DND-41 (cell line): ENCODE results near the gene VPS35L.

Experiments used
- ATAC-seq: fragments of 200-7000 bp; cut with Tn5 transposase; 3 replicates; pipeline ENCODE4 v1.9.1; 2021; ENCODE audit warnings: low read depth; ENCODE audit not compliant: insufficient read depth
- DNase-seq: peaks from one replicate; pipeline ENCODE4 v3.0.0-alpha.2; 2020
- H2AFZ ChIP-seq: 2 replicates; pipeline ENCODE4 v1.6.0; 2012; ENCODE audit warnings: low read depth, low read length
- H3K27ac ChIP-seq: 2 replicates; pipeline ENCODE4 v1.5.1; 2012; ENCODE audit warnings: low read length, inconsistent platforms
- H3K27me3 ChIP-seq: fragments of 200-600 bp; sonication (generic); 2 replicates; pipeline ENCODE4 v1.6.0; 2012; ENCODE audit warnings: low read length, mild to moderate bottlenecking, inconsistent platforms; ENCODE audit not compliant: insufficient read depth, poor library complexity
- H3K36me3 ChIP-seq: 2 replicates; pipeline ENCODE4 v1.5.1; 2012; ENCODE audit warnings: low read length, inconsistent platforms; ENCODE audit not compliant: insufficient read depth
- H3K4me1 ChIP-seq: 2 replicates; pipeline ENCODE4 v1.5.1; 2012; ENCODE audit warnings: mild to moderate bottlenecking, low read length; ENCODE audit not compliant: insufficient read depth
- H3K4me2 ChIP-seq: 2 replicates; pipeline ENCODE4 v1.6.0; 2012; ENCODE audit warnings: mild to moderate bottlenecking, moderate library complexity, low read length, inconsistent platforms; ENCODE audit not compliant: insufficient read depth
- H3K4me3 ChIP-seq, 2 experiments: fragments of 200-600 bp in 1 of 2; shearing (Covaris generic) in 1 of 2; 2 replicates each; pipeline ENCODE4 v1.5.1; 2012 to 2016; ENCODE audit warnings: inconsistent platforms in 2 of 2, low read length in 2 of 2, mild to moderate bottlenecking in 2 of 2, low read depth in 1 of 2, moderate library complexity in 1 of 2
- H3K79me2 ChIP-seq: 2 replicates; pipeline ENCODE4 v1.6.0; 2012; ENCODE audit warnings: low read length, inconsistent platforms; ENCODE audit not compliant: insufficient read depth
- H3K9ac ChIP-seq: 2 replicates; pipeline ENCODE4 v1.6.0; 2012; ENCODE audit warnings: low read depth, mild to moderate bottlenecking, inconsistent platforms, low read length, moderate library complexity
- H3K9me3 ChIP-seq: 2 replicates; pipeline ENCODE4 v1.5.1; 2012; ENCODE audit warnings: low read length, moderate library complexity, mild to moderate bottlenecking, inconsistent platforms; ENCODE audit not compliant: insufficient read depth, severe bottlenecking
- H4K20me1 ChIP-seq: 2 replicates; pipeline ENCODE4 v1.6.0; 2012; ENCODE audit warnings: low read length; ENCODE audit not compliant: insufficient read depth
- CTCF ChIP-seq: IDR thresholded peaks from 2 replicates; pipeline ENCODE4 v1.5.1; 2012; ENCODE audit warnings: borderline replicate concordance, low read length, moderate library complexity, mild to moderate bottlenecking; ENCODE audit not compliant: poor library complexity, severe bottlenecking; ENCODE audit errors: extremely low read depth
- EZH2 ChIP-seq: IDR thresholded peaks from 3 replicates; pipeline ENCODE4 v1.6.1; 2012; ENCODE audit warnings: borderline replicate concordance, low read depth, mild to moderate bottlenecking, moderate library complexity, low read length, inconsistent platforms; ENCODE audit not compliant: severe bottlenecking

VPS35L gene

GRCh38 chr16:19691161-19691711 is 135.7 kb downstream of the VPS35L start:
- no peak for ATAC-seq
- Histone ChIP-seq H3K4me2 (no peak overlapping the region), H3K4me3 (no peak overlapping the region)

DNA sequence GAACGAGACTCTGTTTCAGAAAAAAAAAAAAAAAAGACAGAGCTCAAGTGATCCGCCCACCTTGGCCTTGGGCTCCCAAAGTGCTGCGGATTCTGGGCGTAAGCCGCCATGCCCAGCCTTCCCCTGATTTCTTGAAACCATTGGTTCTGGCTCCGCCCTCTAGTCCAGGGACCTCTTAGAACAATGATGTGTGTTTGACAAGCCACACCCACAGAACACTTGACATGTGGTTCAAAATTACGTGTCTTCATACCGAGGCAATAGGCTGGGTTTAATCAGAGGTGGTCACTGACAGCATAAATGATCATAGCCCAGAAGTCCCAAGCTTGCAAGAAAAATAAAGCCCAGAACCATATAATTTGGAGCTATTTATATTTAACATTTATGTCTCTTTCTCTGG is 139.5 kb downstream of the VPS35L start:
- peaks cover 38% of the 10 kb centered on the region for H4K20me1 ChIP-seq
- H3K9me3 ChIP-seq: no peaks in the 10 kb centered on the region
- peaks cover 56% of the 10 kb centered on the region for H3K36me3 ChIP-seq
- peaks cover 25% of the 10 kb centered on the region for H3K4me1 ChIP-seq
- ATAC-seq: no peak
- DNase-seq: no peak
- no peak overlapping the region for H3K27ac ChIP-seq
- no peak overlapping the region for H3K4me3 ChIP-seq
- H3K79me2 ChIP-seq: peaks cover 2% of the 10 kb centered on the region; the same call in 1 of the 2 replicates
- no peak overlapping the region for H2AFZ ChIP-seq
- TF ChIP-seq CTCF: no peak
- no peak for TF ChIP-seq EZH2
- no peak overlapping the region for H3K9ac ChIP-seq
- no peak overlapping the region for H3K4me2 ChIP-seq
- H3K27me3 ChIP-seq: no peaks in the 10 kb centered on the region

More at GRCh38 chr16:19691161-19691711, 135.7 kb downstream of the VPS35L start:
- Histone ChIP-seq H2AFZ (no peak overlapping the region), H3K9me3 (no peaks in the 10 kb centered on the region), H3K4me1 (peaks cover 5% of the 10 kb centered on the region), H4K20me1 (peaks cover 7% of the 10 kb centered on the region), H3K27me3 (no peaks in the 10 kb centered on the region), H3K9ac (no peak overlapping the region), H3K36me3 (peaks cover 53% of the 10 kb centered on the region), H3K79me2 (no peaks in the 10 kb centered on the region), H3K27ac (no peak overlapping the region; the same call in 1 of the 2 replicates)
- DNase-seq: no peak
- no peak for TF ChIP-seq CTCF
- no peak for TF ChIP-seq EZH2

DNA sequence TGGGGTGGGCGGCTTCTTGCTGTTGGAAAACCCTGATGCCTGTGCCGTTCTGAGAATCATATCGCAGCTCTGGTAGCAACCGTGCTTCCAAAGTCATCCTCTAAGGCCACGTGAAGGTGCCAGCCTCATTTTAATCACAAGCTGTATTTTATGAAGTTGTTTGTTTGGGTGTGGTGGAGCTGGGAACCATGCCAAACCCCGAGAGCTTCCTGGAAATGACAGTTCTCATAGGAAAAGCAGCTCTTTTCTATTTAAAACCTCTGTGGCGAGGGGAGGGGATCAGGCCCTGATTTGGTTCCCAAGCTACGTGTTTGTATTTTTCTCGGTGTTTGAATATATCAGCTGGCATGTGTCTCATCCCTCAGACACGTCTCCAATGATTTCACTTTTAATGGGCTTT is 140.8 kb downstream of the VPS35L start:
- peak; percentile 84 for ATAC-seq
- H3K27ac ChIP-seq: peak overlapping the region; percentile 50
- H3K36me3 ChIP-seq: peaks cover 62% of the 10 kb centered on the region

More for the DNA sequence above, 140.8 kb downstream of the VPS35L start:
- H3K9ac ChIP-seq: 0 out of 2 replicates have a peak overlapping the region, but pooled peaks have one; percentile 11
- H2AFZ ChIP-seq: no peak overlapping the region
- peak; percentile 86 for DNase-seq
- no peaks in the 10 kb centered on the region for H3K27me3 ChIP-seq
- H3K9me3 ChIP-seq: no peaks in the 10 kb centered on the region
- H4K20me1 ChIP-seq: peaks cover 45% of the 10 kb centered on the region
- peak overlapping the region; percentile 30; the same call in 1 of the 2 replicates for H3K4me2 ChIP-seq
- H3K79me2 ChIP-seq: peaks cover 5% of the 10 kb centered on the region; the same call in 1 of the 2 replicates
- no peak overlapping the region for H3K4me3 ChIP-seq
- peak; percentile 13 for TF ChIP-seq CTCF
- no peak for TF ChIP-seq EZH2
- peaks cover 25% of the 10 kb centered on the region for H3K4me1 ChIP-seq
